Natural killer cell (primary cell): Measurements from ENCODE around the gene TBCEL. TPM values are rescaled to one million over a fixed set of nuclear protein-coding genes. Genes with fewer than 3 reads are reported as not detected.
"Not testable (repeated sequence)": the region's sequence is repeated elsewhere in the genome, so short reads cannot be mapped to it uniquely, and the experiment has no call there.

Experiments
- ATAC-seq, 3 donors: fragments of 150-1000 bp in 2 of 3; fragments of 200-7000 bp in 1 of 3; cut with Tn5 transposase; 1 replicate in 1 of 3; 2 replicates in 2 of 3; pipeline ENCODE4 v1.10.0; 2021; ENCODE audit warnings: mild to moderate bottlenecking in 2 of 3, moderate library complexity in 2 of 3
- DNase-seq, 2 donors: peaks; one replicate each; pipeline versions ENCODE4 v3.0.0 to v3.0.0-alpha.2; 2013 to 2021; ENCODE audit warnings: mixed read lengths in 1 of 2
- H3K27ac ChIP-seq: one replicate; pipeline ENCODE4 v1.5.1; 2013; ENCODE audit warnings: mild to moderate bottlenecking, low read length
- H3K27me3 ChIP-seq: one replicate; pipeline ENCODE4 v1.6.1; 2013; ENCODE audit warnings: low read length; ENCODE audit not compliant: control insufficient read depth, insufficient read depth
- H3K36me3 ChIP-seq: one replicate; pipeline ENCODE4 v1.6.1; 2013; ENCODE audit warnings: low read length; ENCODE audit not compliant: control insufficient read depth, insufficient read depth
- H3K4me1 ChIP-seq: one replicate; pipeline ENCODE4 v1.6.1; 2013; ENCODE audit warnings: low read length; ENCODE audit not compliant: control insufficient read depth, insufficient read depth
- H3K4me3 ChIP-seq: one replicate; pipeline ENCODE4 v1.5.1; 2013; ENCODE audit warnings: low read length
- H3K9me3 ChIP-seq: one replicate; pipeline ENCODE4 v1.6.1; 2013; ENCODE audit warnings: low read length; ENCODE audit not compliant: control insufficient read depth, insufficient read depth
- H3K27ac Mint-ChIP-seq, 2 donors: one replicate each; pipeline ENCODE4 v1.8.0; 2022; ENCODE audit warnings: mild to moderate bottlenecking in 2 of 2, mixed read lengths in 2 of 2, moderate library complexity in 1 of 2
- H3K27me3 Mint-ChIP-seq, 2 donors: one replicate each; pipeline ENCODE4 v1.8.0; 2022; ENCODE audit warnings: low read depth in 2 of 2, mixed read lengths in 2 of 2
- H3K36me3 Mint-ChIP-seq: one replicate; pipeline ENCODE4 v1.8.0; 2022; ENCODE audit warnings: mixed read lengths
- H3K4me1 Mint-ChIP-seq, 2 donors: one replicate each; pipeline ENCODE4 v1.8.0; 2022; ENCODE audit warnings: mixed read lengths in 2 of 2
- H3K4me3 Mint-ChIP-seq: one replicate; pipeline ENCODE4 v1.8.0; 2022; ENCODE audit warnings: mild to moderate bottlenecking, moderate library complexity, mixed read lengths
- H3K9me3 Mint-ChIP-seq, 2 donors: one replicate each; pipeline ENCODE4 v1.8.0; 2022; ENCODE audit warnings: mixed read lengths in 2 of 2
- CTCF ChIP-seq: fragments of 200-600 bp; IDR thresholded peaks from one replicate; pipeline ENCODE4 v1.8.0; 2022; ENCODE audit warnings: antibody characterized with exemption
- WGBS: methylation state at CpG from one replicate; pipeline ENCODE4 v1.1.7; 2013; ENCODE audit warnings: missing lambda C conversion rate; ENCODE audit not compliant: insufficient coverage; 5-methylcytosine and 5-hydroxymethylcytosine counted together
- intact Hi-C: fragments of 100-400 bp; cut with micrococcal nuclease; formaldehyde crosslinking; loops from one replicate; pipeline ENCODE4 v1.14.2; 2022
- total RNA-seq, 4 donors: library from RNA; stranded (reverse); fragments of 120-200 nt in 1 of 4; gene quantifications; one replicate each; pipeline versions ENCODE4 v1.2.3 to v1.2.4, GENCODE V29; 2013 to 2022

The TBCEL gene
- total RNA-seq, 3 donors from 2014 or later (not counting 1 experiment from before 2014, with no cell fraction given): 34.0 to 40.2 (median 37.9) TPM

GRCh38 chr11:121006922-121007321 is 17.0 kb upstream of the TBCEL start:
- WGBS: 81% methylated on average over 1 of the region's 1 CpG
- Histone ChIP-seq H3K36me3 (no peaks in the 10 kb centered on the region), H3K4me1 (no peaks in the 10 kb centered on the region), H3K4me3 (no peak overlapping the region), H3K27ac (no peak overlapping the region), H3K27me3 (peaks cover 2% of the 10 kb centered on the region), H3K9me3 (no peaks in the 10 kb centered on the region)
- intact Hi-C loops: no loop called here
- no peak overlapping the region for H3K27ac Mint-ChIP-seq
- no peak for DNase-seq
- H3K9me3 Mint-ChIP-seq: no peaks in the 10 kb centered on the region
- H3K4me1 Mint-ChIP-seq: no peaks in the 10 kb centered on the region
- H3K36me3 Mint-ChIP-seq: no peaks in the 10 kb centered on the region
- H3K27me3 Mint-ChIP-seq: peaks cover 18 to 59% of the 10 kb centered on the region in 2 donors
- no peak for TF ChIP-seq CTCF
- H3K4me3 Mint-ChIP-seq: no peak overlapping the region
- no peak for ATAC-seq

- ATAC-seq: no peak
- H3K27me3 Mint-ChIP-seq: peaks cover 18 to 62% of the 10 kb centered on the region in 2 donors
- no peaks in the 10 kb centered on the region for H3K9me3 Mint-ChIP-seq
- no peaks in the 10 kb centered on the region for H3K36me3 ChIP-seq
- DNase-seq: no peak
- intact Hi-C loops: no loop called here
- H3K27ac ChIP-seq: no peak overlapping the region
- H3K27me3 ChIP-seq: peaks cover 2% of the 10 kb centered on the region
- H3K4me1 Mint-ChIP-seq: no peaks in the 10 kb centered on the region
- H3K27ac Mint-ChIP-seq: no peak overlapping the region
- no peak for TF ChIP-seq CTCF
- H3K4me3 Mint-ChIP-seq: no peak overlapping the region
- H3K9me3 ChIP-seq: no peaks in the 10 kb centered on the region
- no peak overlapping the region for H3K4me3 ChIP-seq
- H3K36me3 Mint-ChIP-seq: no peaks in the 10 kb centered on the region
- no peaks in the 10 kb centered on the region for H3K4me1 ChIP-seq
Observed at GRCh38 chr11:121008551-121008950, 15.4 kb upstream of the TBCEL start.

GRCh38 chr11:121012091-121012490 is 11.8 kb upstream of the TBCEL start:
- Histone ChIP-seq H3K4me1 (no peaks in the 10 kb centered on the region), H3K4me3 (no peak overlapping the region), H3K27me3 (peaks cover 2% of the 10 kb centered on the region), H3K27ac (no peak overlapping the region), H3K9me3 (no peaks in the 10 kb centered on the region), H3K36me3 (no peaks in the 10 kb centered on the region)
- Mint-ChIP-seq H3K4me1 (no peaks in the 10 kb centered on the region), H3K9me3 (no peaks in the 10 kb centered on the region), H3K27me3 (peaks cover 18 to 63% of the 10 kb centered on the region in 2 donors), H3K4me3 (no peak overlapping the region), H3K36me3 (no peaks in the 10 kb centered on the region), H3K27ac (no peak overlapping the region)
- WGBS: no CpG with 5 or more reads among the region's 1 CpG
- DNase-seq: no peak
- no peak for TF ChIP-seq CTCF
- intact Hi-C loops: no loop called here
- no peak for ATAC-seq

- Histone ChIP-seq H3K4me1 (peaks cover 4% of the 10 kb centered on the region), H3K4me3 (no peak overlapping the region), H3K9me3 (no peaks in the 10 kb centered on the region), H3K36me3 (no peaks in the 10 kb centered on the region), H3K27ac (no peak overlapping the region), H3K27me3 (no peaks in the 10 kb centered on the region)
- no peak overlapping the region for H3K4me3 Mint-ChIP-seq
- no peak for TF ChIP-seq CTCF
- intact Hi-C loops: no loop called here
- H3K27ac Mint-ChIP-seq: no peak overlapping the region
- H3K36me3 Mint-ChIP-seq: no peaks in the 10 kb centered on the region
- ATAC-seq: no peak
- no peak for DNase-seq
- peaks cover 15 to 33% of the 10 kb centered on the region in 2 donors for H3K27me3 Mint-ChIP-seq
- no peaks in the 10 kb centered on the region for H3K9me3 Mint-ChIP-seq
- peaks cover 6 to 9% of the 10 kb centered on the region in 2 donors for H3K4me1 Mint-ChIP-seq
- 91% methylated on average over 1 of the region's 1 CpG for WGBS
Observed at GRCh38 chr11:121018746-121019145, 5.2 kb upstream of the TBCEL start.

- intact Hi-C loops, H3K27ac ChIP-seq, H3K36me3 Mint-ChIP-seq, DNase-seq, H3K9me3 Mint-ChIP-seq, ATAC-seq, H3K4me3 ChIP-seq, H3K4me3 Mint-ChIP-seq, H3K27ac Mint-ChIP-seq, H3K9me3 ChIP-seq, H3K27me3 ChIP-seq, H3K36me3 ChIP-seq: not testable (repeated sequence)
- H3K4me1 ChIP-seq: peaks cover 16% of the 10 kb centered on the region
- 97% methylated on average over 36 of the region's 36 CpGs for WGBS
- Mint-ChIP-seq H3K4me1 (peaks cover 24 to 30% of the 10 kb centered on the region in 2 donors), H3K27me3 (peaks cover 10 to 19% of the 10 kb centered on the region in 2 donors)
Observed at GRCh38 chr11:121021718-121022117, 2.2 kb upstream of the TBCEL start.
